Ishikawa (cell line): ENCODE measurements around the gene GNB1L.

ENCODE experiments used
- CEBPB ChIP-seq: IDR thresholded peaks from 2 replicates; pipeline ENCODE4 v1.6.1; 2012
- CREB1 ChIP-seq: IDR thresholded peaks from 2 replicates; pipeline ENCODE4 v1.6.1; 2012; ENCODE audit warnings: low read depth
- EGR1 ChIP-seq: IDR thresholded peaks from 2 replicates; pipeline ENCODE4 v1.6.1; 2012
- EP300 ChIP-seq: IDR thresholded peaks from 2 replicates; pipeline ENCODE4 v1.6.1; 2012; ENCODE audit warnings: borderline replicate concordance
- FOXM1 ChIP-seq: IDR thresholded peaks from 2 replicates; pipeline ENCODE4 v1.6.1; 2012; ENCODE audit warnings: low read depth, borderline replicate concordance
- NFIC ChIP-seq: IDR thresholded peaks from 2 replicates; pipeline ENCODE4 v1.6.1; 2012
- RAD21 ChIP-seq: IDR thresholded peaks from 2 replicates; pipeline ENCODE4 v1.6.1; 2012; ENCODE audit warnings: low read depth
- TAF1 ChIP-seq: IDR thresholded peaks from 2 replicates; pipeline ENCODE4 v1.6.1; 2012; ENCODE audit warnings: low read depth, mild to moderate bottlenecking
- TCF12 ChIP-seq: IDR thresholded peaks from 2 replicates; pipeline ENCODE4 v1.6.1; 2012; ENCODE audit warnings: low read depth
- TEAD4 ChIP-seq: IDR thresholded peaks from 2 replicates; pipeline ENCODE4 v1.6.1; 2012
- YY1 ChIP-seq: IDR thresholded peaks from 2 replicates; pipeline ENCODE4 v1.6.1; 2012; ENCODE audit warnings: low read depth
- ZBTB7A ChIP-seq: IDR thresholded peaks from 2 replicates; pipeline ENCODE4 v1.6.1; 2012; ENCODE audit warnings: low read depth
- TF ChIP-seq, protein P1 (sequence below): IDR thresholded peaks from 2 replicates; pipeline ENCODE4 v1.6.1; 2012; ENCODE audit warnings: low read depth, mild to moderate bottlenecking
- TF ChIP-seq, protein P2 (sequence below): IDR thresholded peaks from 2 replicates; pipeline ENCODE4 v1.6.1; 2012
- TF ChIP-seq, protein P3 (sequence below): IDR thresholded peaks from 2 replicates; pipeline ENCODE4 v1.6.1; 2012

Gene GNB1L

DNA sequence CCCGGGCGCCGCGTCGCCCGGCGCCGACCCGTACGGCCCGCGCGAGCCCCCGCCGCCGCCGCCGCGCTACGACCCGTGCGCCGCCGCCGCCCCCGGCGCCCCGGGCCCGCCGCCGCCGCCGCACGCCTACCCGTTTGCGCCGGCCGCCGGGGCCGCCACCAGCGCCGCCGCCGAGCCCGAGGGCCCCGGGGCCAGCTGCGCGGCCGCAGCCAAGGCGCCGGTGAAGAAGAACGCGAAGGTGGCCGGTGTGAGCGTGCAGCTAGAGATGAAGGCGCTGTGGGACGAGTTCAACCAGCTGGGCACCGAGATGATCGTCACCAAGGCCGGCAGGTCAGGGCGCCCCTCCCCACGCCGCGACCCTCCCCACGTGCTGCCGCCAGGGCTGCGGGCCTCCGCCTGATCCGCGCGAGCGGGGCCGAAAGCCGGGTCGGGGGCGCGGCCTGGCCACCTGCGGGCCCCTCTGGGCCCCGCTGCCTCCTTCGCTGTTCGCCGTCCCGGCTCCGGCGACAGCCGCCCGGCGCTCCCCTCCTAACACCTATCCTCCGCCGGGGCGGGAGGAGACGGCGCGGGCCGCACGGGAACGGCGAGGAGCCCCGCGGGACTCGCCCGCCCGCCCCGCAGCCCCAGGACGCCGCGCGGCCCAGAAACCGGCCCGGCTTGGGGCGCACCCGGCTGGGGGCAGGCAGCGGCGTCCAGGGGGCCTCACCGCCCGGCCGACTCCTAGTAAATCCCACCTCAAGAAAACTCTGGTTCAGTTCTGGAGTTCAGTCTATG lies 93.5 kb downstream of the GNB1L start:
- TF ChIP-seq YY1 (no peak), ZBTB7A (no peak), TAF1 (no peak), EP300 (no peak), TCF12 (no peak), NFIC (no peak), TEAD4 (no peak), FOXM1 (no peak), CEBPB (no peak), CREB1 (no peak), EGR1 (no peak), RAD21 (no peak)
- TF ChIP-seq, protein P1, sequence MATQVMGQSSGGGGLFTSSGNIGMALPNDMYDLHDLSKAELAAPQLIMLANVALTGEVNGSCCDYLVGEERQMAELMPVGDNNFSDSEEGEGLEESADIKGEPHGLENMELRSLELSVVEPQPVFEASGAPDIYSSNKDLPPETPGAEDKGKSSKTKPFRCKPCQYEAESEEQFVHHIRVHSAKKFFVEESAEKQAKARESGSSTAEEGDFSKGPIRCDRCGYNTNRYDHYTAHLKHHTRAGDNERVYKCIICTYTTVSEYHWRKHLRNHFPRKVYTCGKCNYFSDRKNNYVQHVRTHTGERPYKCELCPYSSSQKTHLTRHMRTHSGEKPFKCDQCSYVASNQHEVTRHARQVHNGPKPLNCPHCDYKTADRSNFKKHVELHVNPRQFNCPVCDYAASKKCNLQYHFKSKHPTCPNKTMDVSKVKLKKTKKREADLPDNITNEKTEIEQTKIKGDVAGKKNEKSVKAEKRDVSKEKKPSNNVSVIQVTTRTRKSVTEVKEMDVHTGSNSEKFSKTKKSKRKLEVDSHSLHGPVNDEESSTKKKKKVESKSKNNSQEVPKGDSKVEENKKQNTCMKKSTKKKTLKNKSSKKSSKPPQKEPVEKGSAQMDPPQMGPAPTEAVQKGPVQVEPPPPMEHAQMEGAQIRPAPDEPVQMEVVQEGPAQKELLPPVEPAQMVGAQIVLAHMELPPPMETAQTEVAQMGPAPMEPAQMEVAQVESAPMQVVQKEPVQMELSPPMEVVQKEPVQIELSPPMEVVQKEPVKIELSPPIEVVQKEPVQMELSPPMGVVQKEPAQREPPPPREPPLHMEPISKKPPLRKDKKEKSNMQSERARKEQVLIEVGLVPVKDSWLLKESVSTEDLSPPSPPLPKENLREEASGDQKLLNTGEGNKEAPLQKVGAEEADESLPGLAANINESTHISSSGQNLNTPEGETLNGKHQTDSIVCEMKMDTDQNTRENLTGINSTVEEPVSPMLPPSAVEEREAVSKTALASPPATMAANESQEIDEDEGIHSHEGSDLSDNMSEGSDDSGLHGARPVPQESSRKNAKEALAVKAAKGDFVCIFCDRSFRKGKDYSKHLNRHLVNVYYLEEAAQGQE: no peak
- TF ChIP-seq, protein P2, sequence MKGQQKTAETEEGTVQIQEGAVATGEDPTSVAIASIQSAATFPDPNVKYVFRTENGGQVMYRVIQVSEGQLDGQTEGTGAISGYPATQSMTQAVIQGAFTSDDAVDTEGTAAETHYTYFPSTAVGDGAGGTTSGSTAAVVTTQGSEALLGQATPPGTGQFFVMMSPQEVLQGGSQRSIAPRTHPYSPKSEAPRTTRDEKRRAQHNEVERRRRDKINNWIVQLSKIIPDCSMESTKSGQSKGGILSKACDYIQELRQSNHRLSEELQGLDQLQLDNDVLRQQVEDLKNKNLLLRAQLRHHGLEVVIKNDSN: no peak
- TF ChIP-seq, protein P3, sequence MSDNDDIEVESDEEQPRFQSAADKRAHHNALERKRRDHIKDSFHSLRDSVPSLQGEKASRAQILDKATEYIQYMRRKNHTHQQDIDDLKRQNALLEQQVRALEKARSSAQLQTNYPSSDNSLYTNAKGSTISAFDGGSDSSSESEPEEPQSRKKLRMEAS: no peak

DNA sequence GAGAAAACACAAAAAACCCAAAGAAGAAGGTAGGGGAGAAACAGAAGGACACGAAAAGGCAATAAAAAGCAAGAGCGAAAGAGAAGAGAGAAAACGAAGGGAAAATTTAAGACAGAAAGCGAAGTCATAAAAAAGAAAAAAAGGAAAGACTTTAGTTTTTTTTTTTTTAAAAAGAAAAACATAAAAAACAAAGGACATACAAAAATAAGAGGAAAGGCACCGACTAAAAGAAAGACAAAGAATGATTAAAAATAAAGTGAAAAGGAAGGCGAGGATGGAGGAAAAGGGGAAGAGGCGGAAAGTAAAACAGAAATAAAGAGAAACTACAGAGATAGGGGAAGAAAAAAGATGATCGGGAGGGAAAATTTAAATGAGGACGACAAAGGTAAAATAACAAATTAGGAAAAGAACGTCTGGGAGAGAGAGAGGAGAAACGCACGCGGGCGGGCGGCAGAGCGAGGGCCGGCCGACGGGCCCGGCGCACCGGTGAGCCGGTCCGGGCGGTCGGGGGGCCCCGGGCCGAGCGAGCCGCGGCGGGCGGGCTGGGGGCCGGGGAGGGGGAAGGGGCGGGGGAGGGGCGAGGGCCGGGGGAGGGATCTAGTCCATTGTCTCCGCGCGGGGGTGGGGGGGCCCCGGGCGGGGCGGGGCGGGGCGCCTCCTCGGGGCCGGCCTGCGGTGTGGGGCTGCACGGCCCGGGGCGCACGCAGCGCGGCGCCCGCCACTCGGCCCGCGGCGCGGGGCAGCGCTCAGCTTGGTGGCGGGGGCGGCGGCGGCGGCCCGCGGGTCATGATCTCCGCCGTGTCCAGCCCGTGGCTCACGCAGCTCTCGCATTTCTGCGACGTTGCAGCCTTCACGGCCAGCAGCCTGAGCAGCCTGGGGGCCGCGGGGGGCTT lies 94.4 kb downstream of the GNB1L start, which contains the start of gene TBX1:
Gene TBX1 (plus strand): TSS at position 721 of the 893 bp plus-strand sequence. CDS start 66 bp downstream, at position 787.
- TF ChIP-seq TCF12: no peak
- TF ChIP-seq, protein P3: 0 out of 2 replicates have a peak, but pooled peaks have one; percentile 27

DNA sequence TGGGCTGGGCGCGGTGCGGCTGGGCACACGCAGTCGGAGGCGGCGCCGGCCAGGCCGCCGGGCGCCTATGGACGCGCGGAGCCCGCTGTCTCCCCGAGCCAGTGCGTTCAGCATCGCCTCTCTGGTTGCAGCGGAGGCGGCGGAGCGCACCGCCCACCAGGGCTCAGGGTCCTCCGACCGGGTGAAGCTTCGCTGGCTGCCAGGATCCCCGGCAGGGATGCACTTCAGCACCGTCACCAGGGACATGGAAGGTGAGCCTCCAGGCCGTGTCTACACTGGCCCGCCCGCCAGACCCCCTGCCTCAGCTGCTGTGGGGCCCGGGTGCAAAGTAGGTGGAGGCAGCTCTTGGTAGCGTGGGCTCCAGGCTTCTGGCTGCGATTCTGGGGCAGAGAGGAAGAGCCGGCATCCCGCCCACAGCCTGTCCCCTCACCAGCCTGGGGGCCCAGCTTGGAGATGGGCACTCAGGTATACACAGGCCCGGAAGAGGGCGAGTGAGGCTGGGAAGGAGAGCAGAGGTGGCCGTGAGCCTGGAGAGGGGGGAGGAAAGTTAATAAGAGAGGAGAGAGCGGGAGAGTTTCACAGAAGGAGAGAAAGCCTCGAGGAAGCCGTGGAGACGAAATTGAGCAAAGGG lies 95.1 kb downstream of the GNB1L start:
- TF ChIP-seq, protein P1: no peak
- TF ChIP-seq EGR1: no peak
- TF ChIP-seq ZBTB7A: no peak
- no peak for TF ChIP-seq TAF1
- no peak for TF ChIP-seq CREB1
- TF ChIP-seq CEBPB: no peak
- no peak for TF ChIP-seq TEAD4
- no peak for TF ChIP-seq TCF12
- TF ChIP-seq, protein P2: no peak
- no peak for TF ChIP-seq EP300
- no peak for TF ChIP-seq YY1
- TF ChIP-seq NFIC: no peak
- no peak for TF ChIP-seq RAD21
- TF ChIP-seq, protein P3: no peak
- TF ChIP-seq FOXM1: no peak

DNA sequence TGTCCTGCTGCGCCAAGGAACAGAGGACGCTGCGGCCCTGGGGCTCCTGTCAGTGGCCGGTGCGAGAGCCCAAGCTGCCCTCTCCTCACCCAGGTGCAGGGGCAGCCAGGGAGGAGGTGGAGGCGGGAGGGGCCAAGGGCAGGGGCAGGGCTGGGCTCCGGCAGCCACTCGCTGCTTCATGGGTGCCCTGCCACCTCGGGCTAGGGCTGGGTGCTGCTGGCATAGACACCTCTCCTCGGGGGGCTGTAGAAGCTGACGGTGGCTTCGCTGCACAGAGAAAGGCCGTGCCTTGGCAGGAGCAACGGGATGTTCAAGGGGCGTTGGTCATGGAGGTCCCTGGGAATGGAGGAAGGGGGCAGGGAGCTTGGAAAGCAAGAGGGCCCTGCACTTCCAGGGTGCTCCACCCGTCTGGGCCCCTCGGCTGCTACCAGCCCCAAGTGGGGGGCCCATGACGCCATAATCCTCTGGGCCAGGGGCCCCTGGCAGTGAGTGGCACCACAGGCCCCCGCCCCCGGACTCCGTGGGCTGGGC lies 95.7 kb downstream of the GNB1L start:
- TF ChIP-seq ZBTB7A (0 out of 2 replicates have a peak, but pooled peaks have one; percentile 29), TAF1 (no peak)
